Uterus (tissue), 2 donors: ENCODE measurements around the gene TERT.

ENCODE experiments used
- CTCF ChIP-seq, 4 experiments: fragments of 200-600 bp in 2 of 4; fragments of 450-650 bp in 2 of 4; sonication (generic) in 2 of 4; IDR thresholded peaks; one replicate each; pipeline ENCODE4 v1.5.1; 2016 to 2019; ENCODE audit warnings: antibody characterized with exemption in 4 of 4, mild to moderate bottlenecking in 2 of 4, moderate library complexity in 1 of 4
- POLR2A ChIP-seq, 2 donors: fragments of 450-650 bp; IDR thresholded peaks; one replicate each; pipeline ENCODE4 v1.6.1; 2016; ENCODE audit warnings: antibody characterized with exemption in 2 of 2, mild to moderate bottlenecking in 1 of 2, moderate library complexity in 1 of 2

- TF ChIP-seq CTCF (IDR thresholded peaks at IDR 0.05) = no peak
- no peak for TF ChIP-seq POLR2A (IDR thresholded peaks at IDR 0.05)
These were observed 67.2 kb downstream of the TERT start for GRCh38 chr5:1227667-1228066.
